ENCODE results near the gene ENOX1.

The ENOX1 gene

DNA sequence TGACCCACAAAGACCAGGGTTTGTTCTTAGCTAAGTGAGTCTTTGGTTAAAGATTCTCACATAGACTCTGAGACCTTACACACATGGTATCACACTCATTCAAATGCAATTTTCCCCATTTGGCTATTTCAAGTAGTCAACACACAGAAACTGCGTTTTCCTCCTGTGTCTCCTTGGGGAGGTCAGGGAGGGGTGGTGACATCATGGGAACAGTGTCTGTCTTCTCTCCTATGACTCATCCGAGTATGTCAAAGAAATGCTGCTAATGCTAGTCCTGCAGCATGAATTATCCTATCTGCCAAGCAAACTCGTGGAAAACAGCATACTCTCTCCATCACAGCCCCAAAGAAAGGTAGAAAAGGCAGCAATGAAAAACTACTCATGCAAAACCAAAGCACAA, 100.2 kb downstream of the ENOX1 start:
- Histone ChIP-seq H3K9me3 (ENCODE audit: low read depth, low read length) (no peaks in the 10 kb centered on the region), H3K27ac (no peak overlapping the region), H3K36me3 (ENCODE audit: insufficient read depth, low read length) (no peaks in the 10 kb centered on the region), H3K9ac (ENCODE audit: insufficient read length) (no peak overlapping the region), H3K4me3 (no peak overlapping the region)
- no peak for TF ChIP-seq POLR2AphosphoS5 (IDR thresholded peaks at IDR 0.05; ENCODE audit: borderline replicate concordance, low read depth, low read length)
- no peak for DNase-seq (ENCODE audit: low read depth, low spot score)

DNA sequence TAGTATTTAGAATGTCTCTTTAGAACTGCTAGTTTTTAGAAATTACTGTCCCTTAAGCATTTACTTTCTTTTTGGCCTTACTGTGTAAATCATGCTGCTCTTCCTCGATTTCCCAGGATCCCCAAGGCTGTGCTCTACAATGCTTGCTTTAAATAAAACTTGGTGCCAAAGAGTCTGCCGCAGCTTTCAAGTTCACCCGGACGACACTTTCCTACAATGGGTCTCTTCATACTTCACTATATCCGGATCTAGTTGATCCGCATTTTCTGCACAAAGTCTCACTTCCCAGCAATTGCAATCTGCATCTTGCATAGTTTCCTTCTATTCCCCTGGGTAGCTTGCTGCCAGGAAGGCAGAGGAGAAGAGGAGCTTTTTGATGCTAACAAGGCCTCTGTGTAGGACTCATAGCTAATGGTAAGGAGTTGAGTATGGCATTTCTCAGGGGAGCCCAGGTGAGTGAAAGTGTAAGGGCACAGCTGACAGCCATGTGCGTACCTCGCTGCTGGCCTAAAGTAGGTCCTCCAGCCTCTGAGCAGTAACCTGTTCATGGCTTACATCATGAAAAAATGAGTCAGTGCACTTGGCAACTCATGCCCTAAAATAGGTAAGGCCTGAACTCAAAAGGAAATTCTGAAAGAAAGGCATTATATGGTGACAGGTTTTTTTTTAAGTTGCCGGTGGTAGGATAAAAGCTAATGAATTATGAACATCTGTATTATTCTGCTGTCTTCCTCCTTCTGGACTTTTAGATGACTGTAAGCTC, 101.6 kb downstream of the ENOX1 start:
- H3K27ac ChIP-seq = no peak overlapping the region
- no peak overlapping the region for H3K9ac ChIP-seq (ENCODE audit: insufficient read length)
- TF ChIP-seq FOXP2 (optimal IDR thresholded peaks at IDR 0.05; ENCODE audit: control extremely low read depth, extremely low read length, insufficient read depth) (no peak), POLR2AphosphoS5 (IDR thresholded peaks at IDR 0.05; ENCODE audit: borderline replicate concordance, low read depth, low read length) (no peak), EZH2 (IDR thresholded peaks at IDR 0.05) (no peak)
- H3K4me3 ChIP-seq = no peak overlapping the region
- H3K36me3 ChIP-seq (ENCODE audit: insufficient read depth, low read length) = no peaks in the 10 kb centered on the region
- DNase-seq (ENCODE audit: low read depth, low spot score) = no peak
- H3K9me3 ChIP-seq (ENCODE audit: low read depth, low read length) = no peaks in the 10 kb centered on the region

DNA sequence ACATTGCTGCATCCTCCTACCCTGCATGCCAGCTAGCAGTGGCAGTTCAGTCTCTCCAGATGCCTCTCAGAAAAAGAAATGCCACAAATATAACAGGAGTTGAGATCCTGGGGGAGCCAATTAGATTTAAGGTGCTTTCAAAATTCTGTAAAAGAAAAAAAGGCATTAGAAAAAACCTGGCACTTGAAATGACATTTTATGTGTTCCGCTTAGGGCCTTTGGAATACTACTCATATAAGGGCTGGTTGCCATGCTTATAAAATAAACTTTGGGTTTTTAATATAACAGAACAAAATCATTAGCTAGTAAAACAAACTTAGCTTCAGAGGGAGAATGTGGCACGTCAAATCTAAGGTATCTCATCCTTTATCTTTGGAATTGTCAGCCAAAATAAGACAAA, 104.1 kb downstream of the ENOX1 start:
- no peaks in the 10 kb centered on the region for H3K36me3 ChIP-seq (ENCODE audit: insufficient read depth, low read length)
- DNase-seq (ENCODE audit: low read depth, low spot score) = no peak
- H3K4me3 ChIP-seq = no peak overlapping the region
- no peak overlapping the region for H3K27ac ChIP-seq
- no peak overlapping the region for H3K9ac ChIP-seq (ENCODE audit: insufficient read length)
- H3K9me3 ChIP-seq (ENCODE audit: low read depth, low read length) = no peaks in the 10 kb centered on the region
- TF ChIP-seq EZH2 (IDR thresholded peaks at IDR 0.05) (no peak), FOXP2 (optimal IDR thresholded peaks at IDR 0.05; ENCODE audit: control extremely low read depth, extremely low read length, insufficient read depth) (no peak), POLR2AphosphoS5 (IDR thresholded peaks at IDR 0.05; ENCODE audit: borderline replicate concordance, low read depth, low read length) (no peak)

DNA sequence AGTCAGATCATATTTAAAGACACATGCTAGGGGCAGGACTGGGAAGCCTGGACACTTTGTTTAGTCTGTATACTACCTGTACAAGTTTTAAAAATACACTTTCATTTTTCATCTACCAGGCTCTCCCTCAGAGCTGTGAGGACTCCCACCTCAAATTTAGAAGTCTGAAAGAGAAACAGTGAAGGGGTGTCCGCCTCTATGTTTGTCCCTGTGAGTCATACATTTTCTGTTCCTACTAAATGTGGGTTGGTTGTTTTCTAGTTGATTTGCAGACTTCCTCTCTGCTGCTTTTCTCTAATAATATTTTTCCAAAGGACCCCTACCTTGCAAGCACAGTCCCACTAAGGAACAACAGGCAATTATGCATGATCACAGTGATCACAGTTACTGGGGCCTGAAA, 110.5 kb downstream of the ENOX1 start:
- Histone ChIP-seq H3K9me3 (ENCODE audit: low read depth, low read length) (no peaks in the 10 kb centered on the region), H3K9ac (ENCODE audit: insufficient read length) (no peak overlapping the region), H3K27ac (no peak overlapping the region), H3K4me3 (no peak overlapping the region), H3K36me3 (ENCODE audit: insufficient read depth, low read length) (no peaks in the 10 kb centered on the region)
- no peak for DNase-seq (ENCODE audit: low read depth, low spot score)
- TF ChIP-seq POLR2AphosphoS5 (IDR thresholded peaks at IDR 0.05; ENCODE audit: borderline replicate concordance, low read depth, low read length) (no peak), FOXP2 (optimal IDR thresholded peaks at IDR 0.05; ENCODE audit: control extremely low read depth, extremely low read length, insufficient read depth) (no peak), EZH2 (IDR thresholded peaks at IDR 0.05) (no peak)

DNA sequence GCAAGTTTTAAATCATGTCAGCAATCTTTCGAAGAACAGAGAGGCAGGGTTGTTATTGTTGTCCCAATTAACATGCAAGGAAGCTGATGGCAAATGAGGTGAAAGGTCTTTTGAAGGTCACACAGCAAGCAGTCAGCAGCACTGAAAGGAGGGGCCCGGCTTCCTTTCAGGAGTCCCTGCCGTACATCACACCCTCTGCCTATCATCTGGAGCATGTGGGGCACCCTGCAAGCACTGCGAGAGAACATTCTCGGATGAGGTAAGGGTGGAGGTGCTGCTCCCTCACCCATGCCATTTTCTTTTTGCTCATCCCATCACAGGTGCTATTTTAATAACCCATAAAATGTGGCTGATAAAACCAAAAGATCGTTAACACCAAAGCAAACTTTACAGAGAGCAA, 111.2 kb downstream of the ENOX1 start:
- Histone ChIP-seq H3K27ac (no peak overlapping the region), H3K4me3 (no peak overlapping the region), H3K9ac (ENCODE audit: insufficient read length) (no peak overlapping the region), H3K9me3 (ENCODE audit: low read depth, low read length) (no peaks in the 10 kb centered on the region), H3K36me3 (ENCODE audit: insufficient read depth, low read length) (no peaks in the 10 kb centered on the region)
- TF ChIP-seq POLR2AphosphoS5 (IDR thresholded peaks at IDR 0.05; ENCODE audit: borderline replicate concordance, low read depth, low read length) = no peak
- TF ChIP-seq FOXP2 (optimal IDR thresholded peaks at IDR 0.05; ENCODE audit: control extremely low read depth, extremely low read length, insufficient read depth) = no peak
- no peak for DNase-seq (ENCODE audit: low read depth, low spot score)

DNA sequence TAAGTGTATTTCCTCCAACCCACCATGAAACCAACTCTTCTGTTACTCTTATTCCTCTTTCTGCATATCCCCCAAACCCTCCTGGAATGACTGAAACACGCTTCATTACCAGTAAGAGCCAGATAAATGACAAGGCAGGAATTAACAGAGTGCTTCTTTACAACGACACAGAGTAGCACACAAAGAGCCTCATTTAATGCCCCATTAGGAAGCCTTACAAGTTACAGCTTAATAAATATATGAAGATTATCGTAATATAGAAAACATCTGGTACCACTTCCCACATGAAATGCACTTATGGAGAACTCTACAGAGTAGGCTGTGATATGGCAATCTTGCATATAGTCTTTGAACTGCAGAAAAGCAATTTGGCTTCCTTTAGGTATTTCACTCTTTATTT, 116.8 kb downstream of the ENOX1 start:
- DNase-seq (ENCODE audit: low read depth, low spot score) = no peak
- TF ChIP-seq FOXP2 (optimal IDR thresholded peaks at IDR 0.05; ENCODE audit: control extremely low read depth, extremely low read length, insufficient read depth) = no peak
- TF ChIP-seq POLR2AphosphoS5 (IDR thresholded peaks at IDR 0.05; ENCODE audit: borderline replicate concordance, low read depth, low read length) = no peak
- no peak for TF ChIP-seq EZH2 (IDR thresholded peaks at IDR 0.05)
- Histone ChIP-seq H3K36me3 (ENCODE audit: insufficient read depth, low read length) (no peaks in the 10 kb centered on the region), H3K9me3 (ENCODE audit: low read depth, low read length) (no peaks in the 10 kb centered on the region), H3K27ac (no peak overlapping the region), H3K4me3 (no peak overlapping the region), H3K9ac (ENCODE audit: insufficient read length) (no peak overlapping the region)

DNA sequence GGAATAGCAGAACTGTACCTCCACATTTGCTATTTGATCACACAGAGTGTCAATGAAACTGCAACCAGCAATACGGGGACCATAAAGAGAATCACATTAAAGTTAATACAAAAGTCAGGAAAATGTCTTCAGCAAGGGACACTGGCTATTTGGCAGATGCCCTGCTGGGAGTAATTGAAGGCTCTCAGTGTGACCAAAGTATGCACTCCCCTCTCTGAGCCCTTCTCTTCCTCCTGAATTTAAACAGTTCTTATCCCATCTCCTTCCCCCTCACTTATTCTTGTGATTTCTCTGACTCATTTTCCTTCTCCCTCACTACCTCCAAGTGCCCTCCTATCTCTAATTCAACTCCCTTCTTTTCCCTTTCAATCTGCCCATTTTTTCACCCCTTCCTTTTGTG, 117.7 kb downstream of the ENOX1 start:
- H3K9me3 ChIP-seq (ENCODE audit: low read depth, low read length) = no peaks in the 10 kb centered on the region
- no peak overlapping the region for H3K27ac ChIP-seq
- no peak for DNase-seq (ENCODE audit: low read depth, low spot score)
- H3K4me3 ChIP-seq = no peak overlapping the region
- no peak overlapping the region for H3K9ac ChIP-seq (ENCODE audit: insufficient read length)
- TF ChIP-seq EZH2 (IDR thresholded peaks at IDR 0.05) (no peak), FOXP2 (optimal IDR thresholded peaks at IDR 0.05; ENCODE audit: control extremely low read depth, extremely low read length, insufficient read depth) (no peak), POLR2AphosphoS5 (IDR thresholded peaks at IDR 0.05; ENCODE audit: borderline replicate concordance, low read depth, low read length) (no peak)
- H3K36me3 ChIP-seq (ENCODE audit: insufficient read depth, low read length) = no peaks in the 10 kb centered on the region

DNA sequence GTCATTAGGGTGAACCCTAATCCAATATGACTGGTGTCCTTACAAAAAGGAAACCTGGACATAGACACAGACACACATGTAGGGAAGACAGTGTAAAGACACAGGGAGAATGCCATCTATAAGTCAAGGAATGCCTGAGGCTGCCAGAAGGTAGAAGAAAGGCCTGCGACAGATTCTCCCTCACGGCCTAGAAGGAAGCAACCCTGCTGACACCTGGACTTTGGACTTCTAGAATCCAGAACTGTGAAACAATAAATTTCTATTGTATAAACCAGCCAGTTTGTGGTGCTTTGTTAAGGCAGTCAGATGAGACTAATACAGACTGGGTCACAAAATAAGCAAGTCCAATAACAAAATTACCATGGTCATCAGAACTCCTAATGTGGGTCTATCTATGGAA, 120.4 kb downstream of the ENOX1 start:
- no peak for DNase-seq (ENCODE audit: low read depth, low spot score)
- Histone ChIP-seq H3K36me3 (ENCODE audit: insufficient read depth, low read length) (no peaks in the 10 kb centered on the region), H3K27ac (no peak overlapping the region), H3K4me3 (no peak overlapping the region), H3K9ac (ENCODE audit: insufficient read length) (no peak overlapping the region), H3K9me3 (ENCODE audit: low read depth, low read length) (no peaks in the 10 kb centered on the region)
- TF ChIP-seq FOXP2 (optimal IDR thresholded peaks at IDR 0.05; ENCODE audit: control extremely low read depth, extremely low read length, insufficient read depth) (no peak), EZH2 (IDR thresholded peaks at IDR 0.05) (no peak), POLR2AphosphoS5 (IDR thresholded peaks at IDR 0.05; ENCODE audit: borderline replicate concordance, low read depth, low read length) (no peak)

DNA sequence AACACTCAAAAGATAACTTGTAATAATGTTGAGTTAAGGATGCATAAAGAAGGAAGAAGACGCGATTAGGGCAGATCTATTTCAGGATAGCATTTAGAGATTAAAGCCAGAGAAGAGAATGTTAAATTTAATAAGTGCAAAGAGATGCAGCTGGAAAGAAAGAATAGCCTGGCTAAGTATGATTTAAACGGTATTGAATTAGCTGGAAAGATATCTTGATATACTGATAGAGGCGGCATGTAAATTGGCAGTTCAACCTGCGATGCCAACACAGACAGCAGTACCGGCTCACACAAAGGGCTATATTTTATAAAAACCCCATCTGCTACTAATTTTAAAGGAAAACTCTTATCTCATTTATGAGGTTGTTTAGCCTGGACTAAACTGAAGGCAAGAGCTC, 121.4 kb downstream of the ENOX1 start:
- Histone ChIP-seq H3K36me3 (ENCODE audit: insufficient read depth, low read length) (no peaks in the 10 kb centered on the region), H3K9ac (ENCODE audit: insufficient read length) (no peak overlapping the region), H3K27ac (no peak overlapping the region), H3K9me3 (ENCODE audit: low read depth, low read length) (no peaks in the 10 kb centered on the region), H3K4me3 (no peak overlapping the region)
- TF ChIP-seq EZH2 (IDR thresholded peaks at IDR 0.05) (no peak), POLR2AphosphoS5 (IDR thresholded peaks at IDR 0.05; ENCODE audit: borderline replicate concordance, low read depth, low read length) (no peak), FOXP2 (optimal IDR thresholded peaks at IDR 0.05; ENCODE audit: control extremely low read depth, extremely low read length, insufficient read depth) (no peak)
- no peak for DNase-seq (ENCODE audit: low read depth, low spot score)

All from SK-N-MC (cell line).